ENCODE measurements around the gene STK24.

STK24 gene

GRCh38 chr13:98467263-98467985, 109.5 kb downstream of the STK24 start:
- DNase-seq, result no peak

GRCh38 chr13:98466634-98467236, 110.2 kb downstream of the STK24 start:
- peak; percentile 81 for DNase-seq

GRCh38 chr13:98462946-98463345, 114.0 kb downstream of the STK24 start:
- no peak for DNase-seq

- no peak for DNase-seq
These were observed 114.5 kb downstream of the STK24 start for GRCh38 chr13:98462241-98462882.

- no peak for DNase-seq
These were observed 115.2 kb downstream of the STK24 start for GRCh38 chr13:98461486-98462240.

- no peak for DNase-seq
These were observed 116.4 kb downstream of the STK24 start for GRCh38 chr13:98460516-98460915.

GRCh38 chr13:98459721-98460370, 117.1 kb downstream of the STK24 start:
- DNase-seq, result no peak

GRCh38 chr13:98459171-98459681, 117.7 kb downstream of the STK24 start:
- no peak for DNase-seq

GRCh38 chr13:98458431-98458830, 118.5 kb downstream of the STK24 start:
- no peak for DNase-seq

GRCh38 chr13:98457053-98457452, 119.9 kb downstream of the STK24 start:
- DNase-seq, result no peak

GRCh38 chr13:98456413-98456845, 120.5 kb downstream of the STK24 start:
- DNase-seq, result no peak

GRCh38 chr13:98454389-98454881, 122.5 kb downstream of the STK24 start:
- peak; percentile 71 for DNase-seq

- DNase-seq, result no peak
These were observed 123.8 kb downstream of the STK24 start for GRCh38 chr13:98452851-98453843.

GRCh38 chr13:98451676-98452470, 125.0 kb downstream of the STK24 start:
- peak; percentile 67 for DNase-seq

GRCh38 chr13:98450539-98451111, 126.3 kb downstream of the STK24 start:
- DNase-seq, result no peak

GRCh38 chr13:98450026-98450425, 126.9 kb downstream of the STK24 start:
- no peak for DNase-seq

- no peak for DNase-seq
These were observed 127.6 kb downstream of the STK24 start for GRCh38 chr13:98449273-98449672.

GRCh38 chr13:98448642-98448928, 128.3 kb downstream of the STK24 start:
- no peak for DNase-seq

- peak; percentile 58 for DNase-seq
These were observed 128.8 kb downstream of the STK24 start for GRCh38 chr13:98447881-98448641.

All from NCI-H1694 (cell line).